Activated CD8-positive, alpha-beta memory T cell treated with anti-CD3 and anti-CD28 coated beads, Interleukin-2, amount 10 ng/mL, durations not matched to agents 7 days and 5 days (primary cell): ENCODE measurements around the gene LIPA. TPM values are rescaled to one million over a fixed set of nuclear protein-coding genes. Genes with fewer than 3 reads are reported as not detected.
A peak's percentile ranks its signal among the peaks of the same experiment; 100 is the strongest.
"Not testable (repeated sequence)": the region's sequence is repeated elsewhere in the genome, so short reads cannot be mapped to it uniquely, and the experiment has no call there.

Experiments used
- ATAC-seq: fragments of 150-1000 bp; cut with Tn5 transposase; one replicate; pipeline ENCODE4 v1.10.0; 2021; ENCODE audit warnings: moderate library complexity
- CTCF ChIA-PET: fragments of 350-600 bp; sonication (Branson Sonifier 250); formaldehyde crosslinking; loops from one replicate; lab custom pipeline; 2021; ENCODE audit warnings: antibody characterized with exemption; lab: Charles Lee
- DNase-seq: peaks from one replicate; pipeline ENCODE4 v3.0.0-alpha.2; 2020
- H3K27ac Mint-ChIP-seq: one replicate; pipeline ENCODE4 v1.8.0; 2021; ENCODE audit warnings: mild to moderate bottlenecking, mixed read lengths
- H3K27me3 Mint-ChIP-seq: one replicate; pipeline ENCODE4 v1.8.0; 2021; ENCODE audit warnings: mixed read lengths
- H3K36me3 Mint-ChIP-seq: one replicate; pipeline ENCODE4 v1.8.0; 2021; ENCODE audit warnings: mild to moderate bottlenecking, mixed read lengths
- H3K4me1 Mint-ChIP-seq: one replicate; pipeline ENCODE4 v1.8.0; 2021; ENCODE audit warnings: mixed read lengths
- H3K4me3 Mint-ChIP-seq: one replicate; pipeline ENCODE4 v1.8.0; 2021; ENCODE audit warnings: mild to moderate bottlenecking, moderate library complexity, mixed read lengths
- H3K9me3 Mint-ChIP-seq: one replicate; pipeline ENCODE4 v1.8.0; 2022; ENCODE audit warnings: low read depth, mixed read lengths
- total RNA-seq, 2 experiments: library from RNA; stranded (reverse); gene quantifications; one replicate each; pipeline ENCODE4 v1.2.3, GENCODE V29; 2021

LIPA gene
- total RNA-seq, 2 experiments from 2014 or later = 24.0 to 28.5 TPM

GRCh38 chr10:89207801-89208551 is 43.6 kb downstream of the LIPA start:
- Mint-ChIP-seq H3K27ac (no peak overlapping the region), H3K36me3 (no peaks in the 10 kb centered on the region), H3K4me1 (peaks cover 23% of the 10 kb centered on the region), H3K9me3 (no peaks in the 10 kb centered on the region), H3K4me3 (peak overlapping the region; percentile 73), H3K27me3 (peaks cover 30% of the 10 kb centered on the region)
- DNase-seq (peak; percentile 51), ATAC-seq (peak; percentile 37)
- CTCF ChIA-PET = interaction anchor here (0.9 to 4.4 kb wide), 19 partner anchors 8 to 643 kb away, joined by 3 to 42 read pairs (median 4); partner anchors contain the start of gene FAS

GRCh38 chr10:89207181-89207800 is 44.3 kb downstream of the LIPA start, which contains the start of gene CH25H:
Gene CH25H (minus strand): TSS chr10:89207317. CDS start chr10:89207292, 25 bp downstream.
- no peaks in the 10 kb centered on the region for H3K36me3 Mint-ChIP-seq
- peaks cover 19% of the 10 kb centered on the region for H3K4me1 Mint-ChIP-seq
- peak; percentile 64 for DNase-seq
- H3K27ac Mint-ChIP-seq = peak within 1 kb of the TSS; percentile 38
- peaks cover 30% of the 10 kb centered on the region for H3K27me3 Mint-ChIP-seq
- H3K4me3 Mint-ChIP-seq = peak within 1 kb of the TSS; percentile 73
- no peaks in the 10 kb centered on the region for H3K9me3 Mint-ChIP-seq
- CTCF ChIA-PET = interaction anchor here (0.9 to 4.4 kb wide), 19 partner anchors 9 to 642 kb away, joined by 3 to 42 read pairs (median 4); partner anchors contain the start of gene FAS
- ATAC-seq = peak; percentile 72

- CTCF ChIA-PET = interaction anchor here (1.2 to 4.4 kb wide), 12 partner anchors 9 to 275 kb away, joined by 3 to 42 read pairs (median 6); partner anchors contain the start of gene FAS
- H3K4me1 Mint-ChIP-seq = peaks cover 16% of the 10 kb centered on the region
- H3K9me3 Mint-ChIP-seq = no peaks in the 10 kb centered on the region
- peaks cover 29% of the 10 kb centered on the region for H3K27me3 Mint-ChIP-seq
- no peaks in the 10 kb centered on the region for H3K36me3 Mint-ChIP-seq
- H3K4me3 Mint-ChIP-seq = peak overlapping the region; percentile 73
- peak; percentile 64 for ATAC-seq
- peak; percentile 51 for DNase-seq
- H3K27ac Mint-ChIP-seq = peak overlapping the region; percentile 38
Observed at GRCh38 chr10:89206402-89207180, 45.0 kb downstream of the LIPA start.

GRCh38 chr10:89204621-89205185 is 46.9 kb downstream of the LIPA start:
- no peak for DNase-seq
- H3K4me3 Mint-ChIP-seq = no peak overlapping the region
- H3K27me3 Mint-ChIP-seq = peaks cover 16% of the 10 kb centered on the region
- no peaks in the 10 kb centered on the region for H3K9me3 Mint-ChIP-seq
- H3K4me1 Mint-ChIP-seq = peaks cover 16% of the 10 kb centered on the region
- CTCF ChIA-PET = interaction anchor here (0.7 to 4.4 kb wide), 3 partner anchors 172 to 269 kb away, joined by 3 to 42 read pairs (median 3); no protein-coding TSS in a partner anchor
- no peak for ATAC-seq
- no peaks in the 10 kb centered on the region for H3K36me3 Mint-ChIP-seq
- no peak overlapping the region for H3K27ac Mint-ChIP-seq

- DNase-seq (no peak), ATAC-seq (no peak)
- Mint-ChIP-seq H3K27ac (no peak overlapping the region), H3K4me3 (no peak overlapping the region), H3K4me1 (peaks cover 15% of the 10 kb centered on the region), H3K9me3 (no peaks in the 10 kb centered on the region), H3K27me3 (peaks cover 7% of the 10 kb centered on the region), H3K36me3 (no peaks in the 10 kb centered on the region)
- CTCF ChIA-PET = interaction anchor here (0.9 to 1.2 kb wide), 2 partner anchors 171 to 174 kb away, joined by 3 read pairs; no protein-coding TSS in a partner anchor
Observed at GRCh38 chr10:89203237-89203636, 48.3 kb downstream of the LIPA start.

GRCh38 chr10:89202033-89202425 is 49.5 kb downstream of the LIPA start:
- H3K36me3 Mint-ChIP-seq = no peaks in the 10 kb centered on the region
- H3K4me1 Mint-ChIP-seq = peaks cover 8% of the 10 kb centered on the region
- ATAC-seq (no peak), DNase-seq (no peak)
- H3K4me3 Mint-ChIP-seq = no peak overlapping the region
- no peak overlapping the region for H3K27ac Mint-ChIP-seq
- CTCF ChIA-PET = interaction anchor here (1.3 kb wide), 1 partner anchor 112 kb away, joined by 5 read pairs; no protein-coding TSS in a partner anchor
- H3K27me3 Mint-ChIP-seq = peaks cover 3% of the 10 kb centered on the region
- no peaks in the 10 kb centered on the region for H3K9me3 Mint-ChIP-seq

- Mint-ChIP-seq H3K4me1 (peaks cover 4% of the 10 kb centered on the region), H3K9me3 (no peaks in the 10 kb centered on the region), H3K27ac (no peak overlapping the region), H3K36me3 (no peaks in the 10 kb centered on the region), H3K27me3 (peaks cover 3% of the 10 kb centered on the region), H3K4me3 (no peak overlapping the region)
- ATAC-seq (no peak), DNase-seq (no peak)
- CTCF ChIA-PET = interaction anchor here (0.7 to 1.3 kb wide), 2 partner anchors 112 to 365 kb away, joined by 3 to 5 read pairs; no protein-coding TSS in a partner anchor
Observed at GRCh38 chr10:89201345-89202032, 50.1 kb downstream of the LIPA start.

- H3K27ac Mint-ChIP-seq = no peak overlapping the region
- no peaks in the 10 kb centered on the region for H3K9me3 Mint-ChIP-seq
- H3K4me3 Mint-ChIP-seq = no peak overlapping the region
- H3K27me3 Mint-ChIP-seq = peaks cover 9% of the 10 kb centered on the region
- CTCF ChIA-PET = interaction anchor here (0.8 to 1.3 kb wide), 3 partner anchors 10 to 168 kb away, joined by 3 to 4 read pairs (median 4); partner anchors contain the start of gene CH25H
- no peak for ATAC-seq
- peaks cover 12% of the 10 kb centered on the region for H3K4me1 Mint-ChIP-seq
- H3K36me3 Mint-ChIP-seq = no peaks in the 10 kb centered on the region
- DNase-seq = no peak
Observed at GRCh38 chr10:89197473-89197872, 54.1 kb downstream of the LIPA start.

- not testable (repeated sequence) for ATAC-seq, H3K36me3 Mint-ChIP-seq, H3K4me3 Mint-ChIP-seq, H3K9me3 Mint-ChIP-seq, DNase-seq, H3K27ac Mint-ChIP-seq
- Mint-ChIP-seq H3K27me3 (peaks cover 23% of the 10 kb centered on the region), H3K4me1 (peaks cover 10% of the 10 kb centered on the region)
- CTCF ChIA-PET = interaction anchor here (1.3 kb wide), 1 partner anchor 16 kb away, joined by 3 read pairs; the partner anchor contains the start of gene CH25H
Observed at GRCh38 chr10:89191301-89191700, 60.3 kb downstream of the LIPA start.

- peaks cover 27% of the 10 kb centered on the region for H3K27me3 Mint-ChIP-seq
- H3K4me3 Mint-ChIP-seq = no peak overlapping the region
- no peak for DNase-seq
- H3K4me1 Mint-ChIP-seq = peaks cover 10% of the 10 kb centered on the region
- H3K36me3 Mint-ChIP-seq = peaks cover 1% of the 10 kb centered on the region
- H3K27ac Mint-ChIP-seq = no peak overlapping the region
- H3K9me3 Mint-ChIP-seq = no peaks in the 10 kb centered on the region
- CTCF ChIA-PET = no interaction called here
- no peak for ATAC-seq
Observed at GRCh38 chr10:89189211-89189734, 62.3 kb downstream of the LIPA start.

GRCh38 chr10:89185658-89186057 is 65.9 kb downstream of the LIPA start:
- Mint-ChIP-seq H3K27ac (no peak overlapping the region), H3K36me3 (peaks cover 1% of the 10 kb centered on the region), H3K9me3 (no peaks in the 10 kb centered on the region), H3K4me1 (no peaks in the 10 kb centered on the region), H3K4me3 (no peak overlapping the region), H3K27me3 (peaks cover 31% of the 10 kb centered on the region)
- CTCF ChIA-PET = no interaction called here
- no peak for DNase-seq
- ATAC-seq = no peak

- CTCF ChIA-PET = no interaction called here
- peaks cover 30% of the 10 kb centered on the region for H3K27me3 Mint-ChIP-seq
Observed at GRCh38 chr10:89184638-89185037, 66.9 kb downstream of the LIPA start.

More at GRCh38 chr10:89184638-89185037, 66.9 kb downstream of the LIPA start:
- no peak for ATAC-seq
- no peak for DNase-seq
- Mint-ChIP-seq H3K36me3 (no peaks in the 10 kb centered on the region), H3K27ac (no peak overlapping the region), H3K9me3 (no peaks in the 10 kb centered on the region), H3K4me1 (no peaks in the 10 kb centered on the region), H3K4me3 (no peak overlapping the region)
